Activated naive CD8-positive, alpha-beta T cell treated with anti-CD3 and anti-CD28 coated beads, Interleukin-2, amount 10 ng/mL, durations not matched to agents 7 days and 5 days (primary cell): ENCODE data around the gene TMEM42. TPM values are rescaled to one million over a fixed set of nuclear protein-coding genes. Genes with fewer than 3 reads are reported as not detected.
A peak's percentile ranks its signal among the peaks of the same experiment; 100 is the strongest.
"Not testable (repeated sequence)": the region's sequence is repeated elsewhere in the genome, so short reads cannot be mapped to it uniquely, and the experiment has no call there.

ENCODE experiments used
- ATAC-seq: fragments of 150-1000 bp; cut with Tn5 transposase; one replicate; pipeline ENCODE4 v1.10.0; 2021; ENCODE audit warnings: low read depth, moderate library complexity
- POLR2A ChIA-PET: fragments of 350-600 bp; sonication (Branson Sonifier 250); formaldehyde crosslinking; loops from one replicate; lab custom pipeline; 2021; ENCODE audit warnings: antibody characterized with exemption; lab: Charles Lee
- DNase-seq: peaks from one replicate; pipeline ENCODE4 v3.0.0; 2021
- H3K27ac Mint-ChIP-seq: one replicate; pipeline ENCODE4 v1.8.0; 2022; ENCODE audit warnings: mild to moderate bottlenecking, mixed read lengths
- H3K27me3 Mint-ChIP-seq: one replicate; pipeline ENCODE4 v1.8.0; 2022; ENCODE audit warnings: mild to moderate bottlenecking, moderate library complexity, mixed read lengths
- H3K36me3 Mint-ChIP-seq: one replicate; pipeline ENCODE4 v1.8.0; 2021; ENCODE audit warnings: mild to moderate bottlenecking, mixed read lengths
- H3K4me1 Mint-ChIP-seq: one replicate; pipeline ENCODE4 v1.8.0; 2021; ENCODE audit warnings: mixed read lengths
- H3K4me3 Mint-ChIP-seq: one replicate; pipeline ENCODE4 v1.8.0; 2022; ENCODE audit warnings: mild to moderate bottlenecking, moderate library complexity, mixed read lengths
- H3K9me3 Mint-ChIP-seq: one replicate; pipeline ENCODE4 v1.8.0; 2021; ENCODE audit warnings: mixed read lengths
- total RNA-seq, 2 experiments: library from RNA; stranded (reverse); gene quantifications; one replicate each; pipeline ENCODE4 v1.2.3, GENCODE V29; 2021

Gene TMEM42
- 10 to 100 TPM; 14.5 to 17.2 TPM for total RNA-seq

DNA sequence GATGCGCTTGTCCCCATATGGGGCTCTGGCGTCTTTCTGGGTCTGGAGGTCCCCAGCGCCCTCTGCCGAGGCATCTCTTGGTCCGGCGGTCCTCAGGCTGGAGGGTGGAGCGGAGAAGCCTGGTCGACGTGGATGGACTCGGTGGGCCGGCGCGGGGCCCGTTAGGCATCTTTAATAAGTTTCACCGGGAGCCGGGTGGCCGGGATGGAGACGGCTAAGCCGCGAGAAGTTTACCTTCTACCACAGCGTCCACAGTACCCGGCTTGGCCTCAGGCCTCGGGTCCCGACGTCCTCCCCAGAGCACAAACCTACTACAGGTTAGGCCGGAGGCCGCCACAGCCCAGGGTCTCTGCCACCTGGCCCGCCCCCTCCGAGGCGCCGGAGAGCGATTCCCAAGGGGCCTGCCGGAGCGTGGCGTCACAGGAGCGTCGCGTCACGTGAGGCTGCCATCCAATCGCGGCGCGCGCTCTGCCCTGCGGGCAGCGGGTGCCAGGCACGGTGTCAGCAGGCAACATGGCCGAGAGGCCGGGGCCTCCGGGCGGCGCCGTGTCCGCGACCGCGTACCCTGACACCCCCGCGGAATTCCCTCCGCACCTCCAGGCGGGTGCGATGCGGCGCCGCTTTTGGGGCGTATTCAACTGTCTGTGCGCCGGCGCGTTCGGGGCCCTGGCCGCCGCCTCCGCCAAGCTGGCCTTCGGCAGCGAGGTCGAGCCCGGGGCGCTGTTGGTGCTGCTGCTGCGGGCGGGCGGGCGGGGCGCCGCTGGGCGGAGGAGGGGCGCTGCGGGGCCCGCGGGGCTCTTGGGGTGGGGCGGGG is at the start of gene TMEM42:
Gene TMEM42, plus strand, starts transcription at position 501 of the 814 bp plus-strand sequence. Its CDS starts 13 bp downstream, at position 514.
- H3K27ac Mint-ChIP-seq: peak within 1 kb of the TSS; percentile 85
- peaks cover 7% of the 10 kb centered on the region for H3K36me3 Mint-ChIP-seq
- no peaks in the 10 kb centered on the region for H3K9me3 Mint-ChIP-seq
- DNase-seq (peak; percentile 91), ATAC-seq (peak; percentile 93)
- peak within 1 kb of the TSS; percentile 86 for H3K4me3 Mint-ChIP-seq
- POLR2A ChIA-PET: no interaction called here
- H3K27me3 Mint-ChIP-seq: no peaks in the 10 kb centered on the region
- H3K4me1 Mint-ChIP-seq: peaks cover 28% of the 10 kb centered on the region

DNA sequence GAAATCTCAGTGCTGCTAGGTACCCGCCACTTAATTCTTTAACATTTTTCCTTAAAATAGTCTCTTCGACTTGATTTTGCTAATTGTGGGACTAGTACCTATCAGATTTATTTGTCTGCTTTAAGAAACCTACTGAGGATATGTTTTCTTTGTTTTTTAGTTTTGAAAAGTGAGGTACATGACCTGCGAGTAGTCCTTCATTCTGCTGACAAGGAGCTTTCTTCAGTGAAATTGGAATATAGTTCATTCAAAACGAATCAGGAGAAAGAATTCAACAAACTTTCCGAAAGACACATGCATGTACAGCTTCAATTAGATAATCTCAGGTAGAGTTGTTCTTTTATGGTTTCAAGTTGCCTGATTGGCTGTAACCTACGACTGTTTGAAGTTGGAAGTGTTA is 47.0 kb upstream of the TMEM42 start:
- Mint-ChIP-seq H3K36me3 (peaks cover 65% of the 10 kb centered on the region), H3K27me3 (no peaks in the 10 kb centered on the region), H3K9me3 (peaks cover 14% of the 10 kb centered on the region), H3K27ac (no peak overlapping the region), H3K4me1 (no peaks in the 10 kb centered on the region), H3K4me3 (no peak overlapping the region)
- POLR2A ChIA-PET: no interaction called here
- ATAC-seq (no peak), DNase-seq (no peak)

DNA sequence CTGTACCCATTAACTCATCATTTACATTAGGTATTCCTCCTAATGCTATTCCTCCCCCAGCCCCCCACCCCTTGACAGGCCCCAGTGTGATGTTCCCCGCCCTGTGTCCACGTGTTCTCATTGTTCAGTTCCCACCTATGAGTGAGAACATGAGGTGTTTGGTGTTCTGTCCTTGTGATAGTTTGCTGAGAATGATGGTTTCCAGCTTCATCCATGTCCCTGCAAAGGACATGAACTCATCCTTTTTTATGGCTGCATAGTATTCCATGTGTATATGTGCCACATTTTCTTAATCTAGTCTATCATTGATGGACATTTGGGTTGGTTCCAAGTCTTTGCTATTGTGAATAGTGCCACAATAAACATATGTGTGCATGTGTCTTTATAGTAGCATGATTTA is 45.4 kb upstream of the TMEM42 start:
- DNase-seq, ATAC-seq, H3K27ac Mint-ChIP-seq, H3K4me3 Mint-ChIP-seq, H3K4me1 Mint-ChIP-seq, POLR2A ChIA-PET, H3K27me3 Mint-ChIP-seq: not testable (repeated sequence)
- Mint-ChIP-seq H3K36me3 (peaks cover 70% of the 10 kb centered on the region), H3K9me3 (peaks cover 14% of the 10 kb centered on the region)

DNA sequence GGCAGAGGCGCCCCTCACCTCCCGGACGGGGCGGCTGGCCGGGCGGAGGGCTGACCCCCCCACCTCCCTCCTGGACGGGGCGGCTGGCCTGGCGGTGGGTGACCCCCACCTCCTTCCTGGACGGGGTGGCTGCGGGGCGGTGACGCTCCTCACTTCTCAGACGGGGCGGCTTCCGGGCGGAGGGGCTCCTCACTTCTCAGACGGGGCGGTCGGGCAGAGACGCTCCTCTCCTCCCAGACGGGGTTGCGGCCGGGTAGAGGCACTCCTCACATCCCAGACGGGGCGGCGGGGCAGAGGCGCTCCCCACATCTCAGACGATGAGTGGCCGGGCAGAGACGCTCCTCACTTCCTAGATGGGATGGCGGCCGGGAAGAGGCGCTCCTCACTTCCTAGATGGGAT is 40.5 kb upstream of the TMEM42 start:
- H3K4me3 Mint-ChIP-seq, DNase-seq: not testable (repeated sequence)

DNA sequence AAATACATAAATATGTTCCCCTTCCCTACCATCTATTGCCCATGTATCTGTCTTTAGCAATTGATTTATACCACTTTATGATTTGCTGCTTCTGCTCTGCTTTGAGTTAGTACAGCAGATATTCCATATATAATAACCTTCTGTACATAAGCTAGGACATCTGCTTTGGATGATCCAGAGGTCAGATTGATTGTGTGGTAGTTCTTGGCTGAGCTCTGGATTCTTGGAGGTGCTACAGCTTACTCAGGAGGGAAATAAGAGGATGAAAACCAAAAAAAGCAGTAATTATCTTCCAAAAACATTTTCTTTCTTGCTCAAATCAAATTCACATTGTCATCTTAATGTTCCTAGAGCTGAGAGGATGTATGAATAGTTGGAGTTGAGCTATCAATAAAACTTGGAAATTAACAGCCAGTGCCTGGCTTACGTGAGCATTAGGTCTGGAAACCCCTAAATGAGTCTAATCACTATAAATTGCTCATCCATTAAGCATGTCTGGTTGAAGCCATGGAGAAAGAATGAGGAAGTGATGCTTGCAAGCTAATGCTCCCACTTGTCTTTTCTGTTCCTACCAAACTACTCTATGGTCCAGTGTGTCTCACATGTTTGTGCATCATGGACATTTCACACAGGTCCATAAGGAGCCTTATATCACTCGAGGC is 36.3 kb upstream of the TMEM42 start:
- H3K36me3 Mint-ChIP-seq: peaks cover 68% of the 10 kb centered on the region
- no peaks in the 10 kb centered on the region for H3K4me1 Mint-ChIP-seq
- DNase-seq (no peak), ATAC-seq (no peak)
- H3K4me3 Mint-ChIP-seq: no peak overlapping the region
- H3K27me3 Mint-ChIP-seq: no peaks in the 10 kb centered on the region
- peaks cover 3% of the 10 kb centered on the region for H3K9me3 Mint-ChIP-seq
- POLR2A ChIA-PET: interaction anchor here (0.5 kb wide), 1 partner anchor 239 kb away, joined by 3 read pairs; no protein-coding TSS in a partner anchor
- no peak overlapping the region for H3K27ac Mint-ChIP-seq

More for the DNA sequence above, 40.5 kb upstream of the TMEM42 start:
- H3K27me3 Mint-ChIP-seq, ATAC-seq, H3K4me1 Mint-ChIP-seq, POLR2A ChIA-PET, H3K27ac Mint-ChIP-seq: not testable (repeated sequence)
- H3K36me3 Mint-ChIP-seq: peaks cover 83% of the 10 kb centered on the region
- peaks cover 14% of the 10 kb centered on the region for H3K9me3 Mint-ChIP-seq

DNA sequence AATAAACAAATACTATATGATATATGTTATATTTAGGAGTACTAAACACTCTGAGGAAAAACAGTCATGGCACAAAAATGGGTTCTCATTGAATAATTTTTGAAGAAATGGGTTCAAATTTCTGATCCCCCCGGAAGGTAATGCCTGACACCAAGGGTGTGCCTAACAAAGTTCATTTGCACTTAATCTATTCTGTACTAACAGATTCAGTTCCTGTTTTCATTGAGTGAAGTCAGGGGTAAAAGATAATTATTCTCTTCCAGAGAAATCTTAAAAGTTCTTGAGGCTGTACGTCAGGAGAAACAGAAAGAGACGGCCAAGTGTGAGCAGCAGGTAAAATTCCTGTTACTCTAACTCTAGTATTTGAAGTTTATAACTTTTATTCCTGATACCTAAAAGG is 34.5 kb upstream of the TMEM42 start:
- no peak overlapping the region for H3K4me3 Mint-ChIP-seq
- no peak for ATAC-seq
- no peaks in the 10 kb centered on the region for H3K27me3 Mint-ChIP-seq
- DNase-seq: no peak
- POLR2A ChIA-PET: no interaction called here
- peaks cover 3% of the 10 kb centered on the region for H3K9me3 Mint-ChIP-seq
- no peak overlapping the region for H3K27ac Mint-ChIP-seq
- no peaks in the 10 kb centered on the region for H3K4me1 Mint-ChIP-seq
- H3K36me3 Mint-ChIP-seq: peaks cover 71% of the 10 kb centered on the region

DNA sequence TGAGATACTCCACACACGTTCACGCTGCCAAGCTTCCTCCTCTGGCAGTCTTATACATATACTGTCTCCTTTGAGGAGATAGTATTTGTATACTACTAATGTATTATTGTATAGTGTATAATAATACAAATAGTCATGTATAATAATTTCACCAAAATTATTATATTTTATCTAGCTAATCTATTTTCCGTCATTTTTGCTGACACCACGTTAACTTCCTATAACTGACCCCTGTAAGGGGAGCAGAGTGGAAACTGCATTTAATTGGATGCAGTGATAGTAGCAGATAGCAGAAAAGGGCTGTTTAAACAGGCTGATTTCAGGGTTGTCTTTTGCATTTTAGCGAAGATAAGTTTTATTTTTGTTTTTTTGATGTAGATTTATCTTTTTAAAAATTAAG is 30.5 kb upstream of the TMEM42 start:
- H3K27ac Mint-ChIP-seq: no peak overlapping the region
- DNase-seq (no peak), ATAC-seq (no peak)
- no peak overlapping the region for H3K4me3 Mint-ChIP-seq
- peaks cover 64% of the 10 kb centered on the region for H3K36me3 Mint-ChIP-seq
- POLR2A ChIA-PET: no interaction called here
- H3K9me3 Mint-ChIP-seq: peaks cover 6% of the 10 kb centered on the region
- no peaks in the 10 kb centered on the region for H3K4me1 Mint-ChIP-seq
- no peaks in the 10 kb centered on the region for H3K27me3 Mint-ChIP-seq

DNA sequence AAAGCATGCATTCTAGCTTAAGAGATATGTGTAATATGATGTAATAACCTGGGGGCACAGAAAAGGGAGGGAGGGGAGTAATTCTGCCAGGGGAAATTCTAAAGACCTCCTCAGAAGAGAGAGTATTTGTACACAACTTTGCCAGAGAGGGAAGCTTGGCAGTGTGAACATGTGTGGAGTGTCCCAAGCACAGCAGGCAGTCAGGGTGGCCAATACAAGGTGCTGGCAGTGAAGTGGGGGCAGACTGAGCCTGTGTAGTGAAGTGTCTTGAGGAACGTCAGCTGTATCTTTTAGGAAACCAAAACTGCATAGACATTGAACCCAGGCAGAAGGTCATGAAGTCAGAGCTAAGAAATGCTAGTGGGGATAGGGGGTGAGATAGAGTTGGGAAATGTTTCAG is 29.7 kb upstream of the TMEM42 start:
- no peak overlapping the region for H3K4me3 Mint-ChIP-seq
- no peaks in the 10 kb centered on the region for H3K27me3 Mint-ChIP-seq
- peaks cover 68% of the 10 kb centered on the region for H3K36me3 Mint-ChIP-seq

DNA sequence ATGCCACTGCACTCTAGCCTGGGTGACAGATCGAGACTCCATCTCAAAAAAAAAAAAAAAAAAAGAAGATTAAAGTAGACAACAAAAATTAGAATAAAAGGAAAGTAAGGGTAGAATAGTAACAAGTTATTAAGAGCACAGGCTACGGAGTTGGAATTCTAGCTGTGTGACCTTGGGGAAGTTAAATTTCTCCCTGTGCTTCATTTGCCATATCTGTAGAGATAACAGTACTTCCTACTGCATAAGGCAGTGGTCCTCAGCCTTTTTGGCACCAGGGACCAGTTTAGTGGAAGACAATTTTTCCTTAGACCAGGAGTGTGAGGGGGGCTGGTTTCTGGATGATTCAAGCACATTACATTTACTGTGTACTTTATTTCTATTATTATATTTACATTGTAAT is 28.7 kb upstream of the TMEM42 start:
- Mint-ChIP-seq H3K36me3 (peaks cover 69% of the 10 kb centered on the region), H3K27me3 (no peaks in the 10 kb centered on the region), H3K4me3 (no peak overlapping the region), H3K4me1 (no peaks in the 10 kb centered on the region), H3K27ac (no peak overlapping the region), H3K9me3 (peaks cover 15% of the 10 kb centered on the region)
- POLR2A ChIA-PET: no interaction called here
- ATAC-seq: no peak
- DNase-seq: no peak

More for the DNA sequence above, 29.7 kb upstream of the TMEM42 start:
- DNase-seq (no peak), ATAC-seq (no peak)
- peaks cover 13% of the 10 kb centered on the region for H3K9me3 Mint-ChIP-seq
- POLR2A ChIA-PET: no interaction called here
- no peaks in the 10 kb centered on the region for H3K4me1 Mint-ChIP-seq
- no peak overlapping the region for H3K27ac Mint-ChIP-seq

DNA sequence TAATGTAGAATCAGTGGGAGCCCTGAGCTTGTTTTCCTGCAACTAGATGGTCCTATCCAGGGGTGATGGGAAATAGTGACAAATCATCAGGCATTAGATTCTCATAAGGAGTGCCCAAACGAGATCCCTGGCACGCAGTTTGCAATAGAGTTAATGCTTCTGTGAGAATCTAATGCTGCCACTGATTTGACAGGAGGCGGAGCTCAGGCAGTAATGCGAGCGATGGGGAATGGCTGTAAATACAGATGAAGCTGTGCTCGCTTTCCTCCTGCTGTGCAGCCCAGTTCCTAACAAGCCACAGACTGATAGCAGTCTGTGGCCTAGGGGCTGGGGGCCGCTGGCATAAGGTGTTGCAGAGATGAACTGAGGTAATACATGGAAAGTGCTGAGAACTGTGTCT is 28.3 kb upstream of the TMEM42 start:
- Mint-ChIP-seq H3K36me3 (peaks cover 71% of the 10 kb centered on the region), H3K4me1 (no peaks in the 10 kb centered on the region), H3K4me3 (no peak overlapping the region), H3K27me3 (no peaks in the 10 kb centered on the region), H3K27ac (no peak overlapping the region), H3K9me3 (peaks cover 17% of the 10 kb centered on the region)
- DNase-seq (no peak), ATAC-seq (no peak)
- POLR2A ChIA-PET: no interaction called here

DNA sequence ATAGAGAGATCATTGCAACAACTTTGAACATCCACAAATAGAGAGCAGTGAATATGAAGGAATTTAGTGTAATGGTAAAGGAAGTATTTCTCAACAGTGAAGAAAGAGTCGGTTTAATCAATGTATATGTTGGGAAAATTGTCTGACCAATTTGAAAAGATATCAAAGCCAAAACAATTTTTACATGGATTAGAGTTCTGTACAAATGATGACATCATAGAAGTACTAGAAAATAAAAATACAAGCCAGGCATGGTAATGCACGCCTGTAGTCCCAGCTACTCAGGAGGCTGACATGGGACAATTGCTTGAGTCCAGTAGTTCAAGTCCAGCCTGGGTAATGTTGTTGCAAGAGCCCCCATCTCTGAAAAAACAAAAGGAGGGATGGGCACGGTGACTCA is 26.0 kb upstream of the TMEM42 start:
- POLR2A ChIA-PET: no interaction called here
- H3K27ac Mint-ChIP-seq: no peak overlapping the region
- peaks cover 74% of the 10 kb centered on the region for H3K36me3 Mint-ChIP-seq
- no peaks in the 10 kb centered on the region for H3K27me3 Mint-ChIP-seq
- peaks cover 17% of the 10 kb centered on the region for H3K9me3 Mint-ChIP-seq
- H3K4me3 Mint-ChIP-seq: no peak overlapping the region
- DNase-seq (no peak), ATAC-seq (no peak)
- no peaks in the 10 kb centered on the region for H3K4me1 Mint-ChIP-seq

DNA sequence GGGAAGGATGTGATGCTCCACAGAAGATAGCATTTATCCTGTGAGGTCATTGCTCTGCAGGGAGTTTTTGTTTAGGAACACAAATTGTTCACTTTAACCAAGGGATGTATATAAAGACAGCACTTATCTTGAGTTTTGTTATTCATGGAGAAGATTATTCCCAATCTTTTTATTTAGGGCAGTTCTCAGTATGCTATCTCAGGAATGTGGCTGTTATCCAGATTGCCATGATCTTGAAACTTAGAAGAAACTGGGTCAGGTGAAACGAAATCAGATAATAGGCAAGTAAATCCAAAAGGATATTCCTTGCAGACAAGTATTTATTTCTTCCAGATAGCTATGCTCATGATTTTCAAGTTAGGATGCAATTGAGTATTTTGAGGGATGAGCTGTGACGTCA is 19.3 kb upstream of the TMEM42 start:
- H3K9me3 Mint-ChIP-seq: peaks cover 2% of the 10 kb centered on the region

DNA sequence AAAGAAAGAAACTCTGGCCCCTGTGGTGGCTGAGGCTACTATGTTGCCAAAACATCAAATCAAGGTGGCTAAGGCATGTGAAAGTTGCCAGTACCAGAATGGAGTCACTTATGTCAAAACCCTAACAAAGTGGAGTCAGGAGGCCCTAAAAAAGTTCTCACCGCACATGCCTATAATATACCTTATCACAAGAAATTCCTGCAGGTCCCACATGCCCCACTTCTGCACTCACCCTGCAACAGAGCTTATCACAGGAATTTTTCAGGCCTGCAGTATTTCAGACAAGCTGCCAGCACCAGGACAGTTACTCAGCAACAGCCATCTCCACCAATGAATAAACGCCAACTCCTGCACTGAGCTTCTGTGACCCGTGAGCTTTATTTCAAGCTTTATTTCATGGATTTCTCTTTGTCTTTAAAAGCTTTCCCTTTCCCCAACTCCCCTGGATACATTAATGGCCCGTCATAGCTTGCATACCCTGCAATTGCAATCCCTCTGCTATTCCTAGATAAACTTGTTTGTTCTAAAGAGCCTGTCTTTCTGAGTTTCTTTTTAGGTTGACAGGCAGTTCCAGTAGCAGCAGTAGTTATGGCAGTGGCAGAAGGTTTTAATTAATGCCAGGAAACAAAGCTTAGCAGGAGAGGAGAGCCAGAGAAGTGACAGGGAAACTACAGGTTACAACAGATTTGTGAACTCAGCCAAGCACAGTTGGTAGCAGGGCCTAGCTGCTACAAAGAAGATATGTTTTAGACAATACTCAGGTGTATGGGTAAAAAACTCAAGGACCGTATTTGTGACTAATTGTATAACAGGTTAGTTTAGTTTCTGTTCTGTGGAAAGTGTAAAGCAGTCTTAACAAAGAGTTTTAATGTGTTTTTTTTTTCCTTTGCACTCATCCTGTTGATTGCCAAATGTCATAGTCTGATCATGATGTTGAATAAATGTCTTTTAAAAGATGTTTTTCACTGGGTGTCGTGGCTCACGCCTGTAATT is 15.9 kb upstream of the TMEM42 start:
- Mint-ChIP-seq H3K36me3 (peaks cover 51% of the 10 kb centered on the region), H3K27ac (no peak overlapping the region), H3K4me3 (no peak overlapping the region), H3K27me3 (no peaks in the 10 kb centered on the region), H3K9me3 (no peaks in the 10 kb centered on the region), H3K4me1 (no peaks in the 10 kb centered on the region)
- POLR2A ChIA-PET: no interaction called here
- no peak for ATAC-seq
- DNase-seq: no peak

More for the DNA sequence above, 19.3 kb upstream of the TMEM42 start:
- Mint-ChIP-seq H3K27ac (no peak overlapping the region), H3K27me3 (no peaks in the 10 kb centered on the region), H3K36me3 (peaks cover 72% of the 10 kb centered on the region), H3K4me1 (no peaks in the 10 kb centered on the region), H3K4me3 (no peak overlapping the region)
- DNase-seq (no peak), ATAC-seq (no peak)
- POLR2A ChIA-PET: no interaction called here
